Gastroesophageal sphincter (tissue), 3 donors: Measurements from ENCODE around the gene PDE6C.

ENCODE experiments used
- EP300 ChIP-seq: sonication (generic); formaldehyde crosslinking; IDR thresholded peaks from one replicate; pipeline ENCODE4 v1.6.1; 2017; ENCODE audit warnings: antibody characterized with exemption, mild to moderate bottlenecking
- POLR2A ChIP-seq, 2 donors: fragments of 450-650 bp; IDR thresholded peaks; one replicate each; pipeline ENCODE4 v1.6.1; 2017; ENCODE audit warnings: antibody characterized with exemption in 2 of 2, mild to moderate bottlenecking in 2 of 2, moderate library complexity in 1 of 2
- POLR2AphosphoS5 ChIP-seq: sonication (generic); formaldehyde crosslinking; IDR thresholded peaks from one replicate; pipeline ENCODE4 v1.6.1; 2017; ENCODE audit warnings: antibody characterized with exemption
- TF ChIP-seq, protein P1 (sequence below), 4 experiments: fragments of 200-600 bp in 2 of 4; fragments of 450-650 bp in 2 of 4; sonication (generic) in 1 of 4; IDR thresholded peaks; one replicate each; pipeline ENCODE4 v1.5.1; 2017 to 2019; ENCODE audit warnings: antibody characterized with exemption in 4 of 4, mild to moderate bottlenecking in 2 of 4, moderate library complexity in 2 of 4

GRCh38 chr10:93615576-93616235 lies 3.4 kb downstream of the PDE6C start:
- TF ChIP-seq POLR2A (IDR thresholded peaks at IDR 0.05) (no peak), EP300 (no peak), POLR2AphosphoS5 (no peak)
- TF ChIP-seq, protein P1, sequence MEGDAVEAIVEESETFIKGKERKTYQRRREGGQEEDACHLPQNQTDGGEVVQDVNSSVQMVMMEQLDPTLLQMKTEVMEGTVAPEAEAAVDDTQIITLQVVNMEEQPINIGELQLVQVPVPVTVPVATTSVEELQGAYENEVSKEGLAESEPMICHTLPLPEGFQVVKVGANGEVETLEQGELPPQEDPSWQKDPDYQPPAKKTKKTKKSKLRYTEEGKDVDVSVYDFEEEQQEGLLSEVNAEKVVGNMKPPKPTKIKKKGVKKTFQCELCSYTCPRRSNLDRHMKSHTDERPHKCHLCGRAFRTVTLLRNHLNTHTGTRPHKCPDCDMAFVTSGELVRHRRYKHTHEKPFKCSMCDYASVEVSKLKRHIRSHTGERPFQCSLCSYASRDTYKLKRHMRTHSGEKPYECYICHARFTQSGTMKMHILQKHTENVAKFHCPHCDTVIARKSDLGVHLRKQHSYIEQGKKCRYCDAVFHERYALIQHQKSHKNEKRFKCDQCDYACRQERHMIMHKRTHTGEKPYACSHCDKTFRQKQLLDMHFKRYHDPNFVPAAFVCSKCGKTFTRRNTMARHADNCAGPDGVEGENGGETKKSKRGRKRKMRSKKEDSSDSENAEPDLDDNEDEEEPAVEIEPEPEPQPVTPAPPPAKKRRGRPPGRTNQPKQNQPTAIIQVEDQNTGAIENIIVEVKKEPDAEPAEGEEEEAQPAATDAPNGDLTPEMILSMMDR (IDR thresholded peaks at IDR 0.05) = no peak
